GM18498 (cell line): ENCODE measurements around the gene IFNA8.
"Not testable (repeated sequence)": the region's sequence is repeated elsewhere in the genome, so short reads cannot be mapped to it uniquely, and the experiment has no call there.

ENCODE experiments used
- ATAC-seq: cut with Tn5 transposase; IDR thresholded peaks from one replicate; pipeline ENCODE4 v1.9.1; 2021; ENCODE audit warnings: mild to moderate bottlenecking, moderate library complexity; ENCODE audit not compliant: unreplicated experiment

Gene IFNA8

GRCh38 chr9:21408817-21409216 lies at the start of gene IFNA8:
Gene IFNA8 (plus strand): TSS chr9:21409117. CDS start chr9:21409177, 60 bp downstream.
- ATAC-seq: no peak

GRCh38 chr9:21362287-21362686 lies 46.6 kb upstream of the IFNA8 start:
- ATAC-seq: no peak

- peak; percentile 82 for ATAC-seq
Observed at GRCh38 chr9:21367169-21367568, 41.7 kb upstream of the IFNA8 start.

- no peak for ATAC-seq
Observed at GRCh38 chr9:21367957-21368356, 41.0 kb upstream of the IFNA8 start, which contains the start of gene IFNA13. Gene IFNA13 (minus strand): TSS chr9:21368057. CDS start chr9:21368010, 47 bp downstream.

- not testable (repeated sequence) for ATAC-seq
Observed at GRCh38 chr9:21371467-21371866, 37.5 kb upstream of the IFNA8 start.

- ATAC-seq: peak; percentile 99
Observed at GRCh38 chr9:21381448-21382339, 27.2 kb upstream of the IFNA8 start.

- ATAC-seq: no peak
Observed at GRCh38 chr9:21383627-21384026, 25.3 kb upstream of the IFNA8 start.

- no peak for ATAC-seq
Observed at GRCh38 chr9:21385131-21385670, 23.7 kb upstream of the IFNA8 start, which contains the start of gene IFNA2. Gene IFNA2 (minus strand): TSS chr9:21385398. CDS start chr9:21385329, 69 bp downstream.

GRCh38 chr9:21392270-21392669 lies 16.6 kb upstream of the IFNA8 start:
- peak; percentile 85 for ATAC-seq

GRCh38 chr9:21395778-21396717 lies 12.9 kb upstream of the IFNA8 start:
- peak; percentile 81 for ATAC-seq

- no peak for ATAC-seq
Observed at GRCh38 chr9:21398955-21399489, 9.9 kb upstream of the IFNA8 start.

- no peak for ATAC-seq
Observed at GRCh38 chr9:21399956-21400355, 9.0 kb upstream of the IFNA8 start.

GRCh38 chr9:21402386-21403251 lies 6.3 kb upstream of the IFNA8 start:
- peak; percentile 65 for ATAC-seq

GRCh38 chr9:21404146-21404545 lies 4.8 kb upstream of the IFNA8 start:
- no peak for ATAC-seq

GRCh38 chr9:21412107-21412506 lies 3.2 kb downstream of the IFNA8 start:
- no peak for ATAC-seq

GRCh38 chr9:21413151-21413550 lies 4.2 kb downstream of the IFNA8 start:
- ATAC-seq: no peak

GRCh38 chr9:21413624-21414023 lies 4.7 kb downstream of the IFNA8 start:
- ATAC-seq: no peak

GRCh38 chr9:21414220-21414940 lies 5.5 kb downstream of the IFNA8 start:
- ATAC-seq: no peak
